ENCODE results near the gene CD2AP. TPM values are rescaled to one million over a fixed set of nuclear protein-coding genes. Genes with fewer than 3 reads are reported as not detected.
A peak's percentile ranks its signal among the peaks of the same experiment; 100 is the strongest.

Gene CD2AP
- total and polyA plus RNA-seq, 2 experiments from 2014 or later: 13.7 to 48.0 TPM

- 100% methylated on average over 1 of the region's 1 CpG for WGBS (ENCODE audit: low lambda C conversion rate, missing lambda C conversion rate)
Measured at GRCh38 chr6:47509937-47510336, 32.3 kb downstream of the CD2AP start.

DNA sequence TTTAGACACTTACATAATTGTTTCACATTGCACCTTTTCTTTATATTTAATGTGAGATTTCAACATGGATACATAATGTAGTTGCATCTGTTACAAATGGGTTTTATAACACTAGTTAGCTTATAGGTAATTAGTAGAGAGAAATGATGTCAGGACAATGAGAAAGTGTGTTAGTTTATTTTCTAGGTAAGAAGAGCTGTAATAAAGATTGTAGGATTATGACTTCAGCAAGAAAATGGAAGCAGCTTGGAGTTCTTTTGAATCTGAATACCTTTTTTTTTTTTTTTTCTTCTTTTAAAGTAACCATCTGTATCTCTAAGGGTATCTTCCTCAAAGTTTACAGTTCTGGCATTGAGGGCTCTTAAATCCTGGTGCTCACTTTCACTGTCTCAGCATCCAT, 35.3 kb downstream of the CD2AP start:
- peaks cover 5% of the 10 kb centered on the region for H4K20me1 ChIP-seq (ENCODE audit: insufficient read depth, poor library complexity, severe bottlenecking)
- TF ChIP-seq EZH2phosphoT487 (IDR thresholded peaks at IDR 0.05; ENCODE audit: low read depth, severe bottlenecking, unreplicated experiment) (no peak), CTCF (IDR thresholded peaks at IDR 0.05; ENCODE audit: poor library complexity) (no peak), EZH2 (IDR thresholded peaks at IDR 0.05; ENCODE audit: borderline replicate concordance) (no peak)

More at GRCh38 chr6:47509937-47510336, 32.3 kb downstream of the CD2AP start:
- no peak overlapping the region for H3K27ac ChIP-seq
- peaks cover 3% of the 10 kb centered on the region for H4K20me1 ChIP-seq (ENCODE audit: insufficient read depth, poor library complexity, severe bottlenecking)
- no peaks in the 10 kb centered on the region for H3K4me1 ChIP-seq (ENCODE audit: insufficient read depth)
- TF ChIP-seq CTCF (IDR thresholded peaks at IDR 0.05; ENCODE audit: poor library complexity) (no peak), EZH2 (IDR thresholded peaks at IDR 0.05; ENCODE audit: borderline replicate concordance) (no peak), EZH2phosphoT487 (IDR thresholded peaks at IDR 0.05; ENCODE audit: low read depth, severe bottlenecking, unreplicated experiment) (no peak)
- no peak overlapping the region for H3K4me3 ChIP-seq
- no peak overlapping the region for H2AFZ ChIP-seq
- H3K36me3 ChIP-seq (replicated peaks; ENCODE audit: insufficient read depth, low read depth): peaks cover 4% of the 10 kb centered on the region
- no peaks in the 10 kb centered on the region for H3K9me2 ChIP-seq (replicated peaks; ENCODE audit: insufficient read depth)
- peaks cover 72% of the 10 kb centered on the region for H3K79me2 ChIP-seq
- DNase-seq (ENCODE audit: low spot score): no peak
- H3K4me2 ChIP-seq: no peak overlapping the region
- H3K9me3 ChIP-seq (ENCODE audit: low read depth): peaks cover 16% of the 10 kb centered on the region
- no peaks in the 10 kb centered on the region for H3K27me3 ChIP-seq

DNA sequence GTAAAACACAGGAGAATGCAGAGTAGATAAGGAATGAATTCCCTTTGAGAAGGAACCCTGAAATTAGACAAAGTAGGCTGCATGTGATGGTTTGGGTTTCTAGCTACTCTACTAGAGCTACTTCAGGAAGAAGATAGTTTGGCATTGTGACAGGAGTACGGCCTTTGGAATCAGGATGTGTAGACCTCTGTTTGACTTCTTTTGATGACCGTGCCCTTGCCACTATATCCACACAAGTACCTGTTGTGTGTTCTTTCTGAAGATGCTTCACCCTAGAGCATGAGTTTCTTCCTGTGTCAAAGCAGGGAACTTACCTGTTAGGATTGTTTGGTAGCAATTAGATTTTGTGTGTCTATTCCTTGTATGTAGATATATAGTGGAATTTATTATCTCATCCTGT, 41.7 kb downstream of the CD2AP start:
- no peak overlapping the region for H2AFZ ChIP-seq
- H3K4me3 ChIP-seq: no peak overlapping the region
- no peak overlapping the region for H3K27ac ChIP-seq
- no peaks in the 10 kb centered on the region for H3K36me3 ChIP-seq (replicated peaks; ENCODE audit: insufficient read depth, low read depth)
- H3K4me1 ChIP-seq (ENCODE audit: insufficient read depth): no peaks in the 10 kb centered on the region
- peaks cover 28% of the 10 kb centered on the region for H4K20me1 ChIP-seq (ENCODE audit: insufficient read depth, poor library complexity, severe bottlenecking)
- H3K9me2 ChIP-seq (replicated peaks; ENCODE audit: insufficient read depth): no peaks in the 10 kb centered on the region
- H3K79me2 ChIP-seq: peaks cover 98% of the 10 kb centered on the region
- no peaks in the 10 kb centered on the region for H3K27me3 ChIP-seq
- no peaks in the 10 kb centered on the region for H3K9me3 ChIP-seq (ENCODE audit: low read depth)
- no peak overlapping the region for H3K4me2 ChIP-seq
- 86% methylated on average over 2 of the region's 2 CpGs for WGBS (ENCODE audit: low lambda C conversion rate, missing lambda C conversion rate)
- DNase-seq (ENCODE audit: low spot score): no peak
- TF ChIP-seq CTCF (IDR thresholded peaks at IDR 0.05; ENCODE audit: poor library complexity): no peak
- no peak for TF ChIP-seq EZH2 (IDR thresholded peaks at IDR 0.05; ENCODE audit: borderline replicate concordance)
- TF ChIP-seq EZH2phosphoT487 (IDR thresholded peaks at IDR 0.05; ENCODE audit: low read depth, severe bottlenecking, unreplicated experiment): no peak

More for the DNA sequence above, 35.3 kb downstream of the CD2AP start:
- H3K79me2 ChIP-seq: peaks cover 90% of the 10 kb centered on the region
- peaks cover 12% of the 10 kb centered on the region for H3K9me3 ChIP-seq (ENCODE audit: low read depth)
- no peaks in the 10 kb centered on the region for H3K27me3 ChIP-seq
- H3K36me3 ChIP-seq (replicated peaks; ENCODE audit: insufficient read depth, low read depth): peaks cover 4% of the 10 kb centered on the region
- no peaks in the 10 kb centered on the region for H3K4me1 ChIP-seq (ENCODE audit: insufficient read depth)
- H3K9me2 ChIP-seq (replicated peaks; ENCODE audit: insufficient read depth): no peaks in the 10 kb centered on the region
- no peak overlapping the region for H3K27ac ChIP-seq
- no peak overlapping the region for H3K4me2 ChIP-seq
- no peak for DNase-seq (ENCODE audit: low spot score)
- no peak overlapping the region for H3K4me3 ChIP-seq
- H2AFZ ChIP-seq: no peak overlapping the region

DNA sequence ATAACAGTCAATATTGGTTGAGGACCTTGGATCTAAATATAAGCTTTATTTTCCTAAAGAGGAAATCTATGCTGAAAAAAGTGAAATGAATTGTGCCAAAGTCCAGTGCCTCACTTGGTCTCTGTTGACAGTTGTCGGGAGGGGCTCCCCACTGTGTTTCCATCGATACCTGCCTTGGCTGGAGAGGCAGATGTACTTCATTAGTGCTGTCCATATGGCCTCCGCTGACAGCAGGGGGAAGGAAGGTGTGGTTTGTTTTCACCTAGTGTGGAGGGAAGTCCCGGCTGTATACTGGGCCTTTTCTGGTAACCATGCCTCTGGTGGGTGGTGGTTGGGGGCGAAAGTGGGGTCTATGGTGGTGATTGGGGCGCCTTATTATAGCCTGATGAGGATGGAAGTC, 42.7 kb downstream of the CD2AP start:
- H3K27ac ChIP-seq: peak overlapping the region; percentile 32
- H3K79me2 ChIP-seq: peaks cover 98% of the 10 kb centered on the region
- H2AFZ ChIP-seq: no peak overlapping the region
- H3K36me3 ChIP-seq (replicated peaks; ENCODE audit: insufficient read depth, low read depth): no peaks in the 10 kb centered on the region
- H3K9me3 ChIP-seq (ENCODE audit: low read depth): no peaks in the 10 kb centered on the region
- H3K9me2 ChIP-seq (replicated peaks; ENCODE audit: insufficient read depth): no peaks in the 10 kb centered on the region
- WGBS (ENCODE audit: low lambda C conversion rate, missing lambda C conversion rate): 73% methylated on average over 6 of the region's 6 CpGs
- H3K4me1 ChIP-seq (ENCODE audit: insufficient read depth): no peaks in the 10 kb centered on the region
- peak; percentile 43 for DNase-seq (ENCODE audit: low spot score)
- TF ChIP-seq CTCF (IDR thresholded peaks at IDR 0.05; ENCODE audit: poor library complexity): no peak
- TF ChIP-seq EZH2 (IDR thresholded peaks at IDR 0.05; ENCODE audit: borderline replicate concordance): no peak
- TF ChIP-seq EZH2phosphoT487 (IDR thresholded peaks at IDR 0.05; ENCODE audit: low read depth, severe bottlenecking, unreplicated experiment): no peak
- H3K27me3 ChIP-seq: no peaks in the 10 kb centered on the region
- H3K4me3 ChIP-seq: no peak overlapping the region
- peaks cover 28% of the 10 kb centered on the region for H4K20me1 ChIP-seq (ENCODE audit: insufficient read depth, poor library complexity, severe bottlenecking)
- peak overlapping the region; percentile 3 for H3K4me2 ChIP-seq
